IMR-90 (cell line): Measurements from ENCODE around the gene ATRNL1. TPM values are rescaled to one million over a fixed set of nuclear protein-coding genes. Genes with fewer than 3 reads are reported as not detected.

Experiments
- ATAC-seq: fragments of 200-7000 bp; cut with Tn5 transposase; 2 replicates; pipeline ENCODE4 v1.9.1; 2020; ENCODE audit warnings: low read depth, mild to moderate bottlenecking, moderate library complexity
- BruUV-seq: library from RNA; stranded (reverse); fragments of 400-500 nt; replicated peaks from 2 replicates; lab custom pipeline; 2021; lab: Mats Ljungman, UMichigan
- CTCF ChIA-PET: fragments of 300-600 bp; formaldehyde crosslinking; extraction: SDS; loops from one replicate; lab custom pipeline; 2021; ENCODE audit warnings: antibody characterized with exemption; lab: Yijun Ruan, JAX
- POLR2A ChIA-PET: fragments of 300-600 bp; sonication (Branson Sonifier 250); formaldehyde crosslinking; loops from one replicate; lab custom pipeline; 2022; ENCODE audit warnings: antibody characterized with exemption; ENCODE audit not compliant: unreplicated experiment; lab: Charles Lee
- DNase-seq: peaks from one replicate; pipeline ENCODE4 v3.0.0; 2013
- H2AFZ ChIP-seq: replicated peaks from 2 replicates; pipeline ENCODE3; 2013; ENCODE audit warnings: low read length, mild to moderate bottlenecking; ENCODE audit not compliant: poor library complexity
- H2AK5ac ChIP-seq: 2 replicates; pipeline ENCODE4 v1.6.1; 2013; ENCODE audit warnings: low read depth, low read length, inconsistent platforms
- H2AK9ac ChIP-seq: replicated peaks from 2 replicates; pipeline ENCODE3; 2013; ENCODE audit warnings: mild to moderate bottlenecking, low read depth, low read length, moderate library complexity; ENCODE audit not compliant: poor library complexity
- H2BK120ac ChIP-seq: 2 replicates; pipeline ENCODE4 v1.6.1; 2013; ENCODE audit warnings: low read depth, low read length, inconsistent platforms
- H2BK15ac ChIP-seq: 3 replicates; pipeline ENCODE4 v1.6.1; 2013; ENCODE audit warnings: low read depth, low read length, inconsistent platforms
- H2BK20ac ChIP-seq: 2 replicates; pipeline ENCODE4 v1.6.1; 2013; ENCODE audit warnings: low read depth, mild to moderate bottlenecking, inconsistent platforms, low read length, moderate library complexity
- H2BK5ac ChIP-seq: 2 replicates; pipeline ENCODE4 v1.6.1; 2013; ENCODE audit warnings: mild to moderate bottlenecking, low read depth, low read length, inconsistent platforms; ENCODE audit not compliant: poor library complexity, severe bottlenecking
- H3K14ac ChIP-seq: replicated peaks from 2 replicates; pipeline ENCODE4 v1.6.1; 2013; ENCODE audit warnings: low read depth, low read length, inconsistent platforms
- H3K18ac ChIP-seq: 2 replicates; pipeline ENCODE4 v1.6.1; 2013; ENCODE audit warnings: low read depth, low read length, control low read depth
- H3K23ac ChIP-seq: 2 replicates; pipeline ENCODE4 v1.6.1; 2013; ENCODE audit warnings: low read depth, low read length, inconsistent platforms
- H3K27ac ChIP-seq: 2 replicates; pipeline ENCODE4 v1.5.1; 2013; ENCODE audit warnings: mild to moderate bottlenecking, control low read depth, low read length; ENCODE audit not compliant: insufficient read depth
- H3K27me3 ChIP-seq: 2 replicates; pipeline ENCODE4 v1.6.1; 2013; ENCODE audit warnings: low read length; ENCODE audit not compliant: control insufficient read depth, insufficient read depth
- H3K36me3 ChIP-seq: 2 replicates; pipeline ENCODE4 v1.6.1; 2013; ENCODE audit warnings: low read length, mixed read lengths; ENCODE audit not compliant: control insufficient read depth, insufficient read depth
- H3K4ac ChIP-seq: 2 replicates; pipeline ENCODE4 v1.6.1; 2013; ENCODE audit warnings: low read depth, low read length, inconsistent platforms
- H3K4me1 ChIP-seq: 2 replicates; pipeline ENCODE4 v1.6.1; 2013; ENCODE audit warnings: low read length, mixed read lengths; ENCODE audit not compliant: control insufficient read depth, insufficient read depth
- H3K4me2 ChIP-seq: 2 replicates; pipeline ENCODE4 v1.6.1; 2013; ENCODE audit warnings: low read depth, mild to moderate bottlenecking, control low read depth, low read length, moderate library complexity
- H3K4me3 ChIP-seq: 2 replicates; pipeline ENCODE4 v1.5.1; 2013; ENCODE audit warnings: low read depth, mild to moderate bottlenecking, control low read depth, low read length, moderate library complexity; ENCODE audit not compliant: insufficient read depth
- H3K56ac ChIP-seq: 2 replicates; pipeline ENCODE4 v1.6.1; 2013; ENCODE audit warnings: low read length, inconsistent platforms; ENCODE audit not compliant: insufficient read depth; ENCODE audit errors: extremely low read depth
- H3K79me1 ChIP-seq, 2 experiments: 2 replicates each; pipeline ENCODE4 v1.6.1; 2013; ENCODE audit warnings: low read length in 2 of 2, inconsistent platforms in 1 of 2, low read depth in 1 of 2
- H3K9ac ChIP-seq: 2 replicates; pipeline ENCODE4 v1.6.1; 2013; ENCODE audit warnings: low read depth, low read length, control low read depth
- H3K9me1 ChIP-seq: 2 replicates; pipeline ENCODE4 v1.6.1; 2013; ENCODE audit warnings: low read length, inconsistent platforms; ENCODE audit not compliant: insufficient read depth
- H3K9me3 ChIP-seq: 2 replicates; pipeline ENCODE4 v1.6.1; 2013; ENCODE audit warnings: low read length; ENCODE audit not compliant: control insufficient read depth, insufficient read depth
- H4K20me1 ChIP-seq: 2 replicates; pipeline ENCODE4 v1.6.1; 2013; ENCODE audit warnings: low read length, inconsistent platforms; ENCODE audit not compliant: insufficient read depth
- H4K5ac ChIP-seq: 2 replicates; pipeline ENCODE4 v1.6.1; 2013; ENCODE audit warnings: mild to moderate bottlenecking, low read depth, low read length, control low read depth
- H4K8ac ChIP-seq, 2 experiments: 2 replicates each; pipeline ENCODE4 v1.6.1; 2013; ENCODE audit warnings: low read depth in 2 of 2, low read length in 2 of 2, control low read depth in 1 of 2, inconsistent platforms in 1 of 2
- H4K91ac ChIP-seq: 2 replicates; pipeline ENCODE4 v1.6.1; 2013; ENCODE audit warnings: low read depth, low read length, inconsistent platforms; ENCODE audit not compliant: insufficient read depth
- MAFK ChIP-seq: IDR thresholded peaks from 2 replicates; pipeline ENCODE4 v1.6.1; 2012; ENCODE audit warnings: low read depth, low read length, improper control_type of control experiment
- RCOR1 ChIP-seq: IDR thresholded peaks from 2 replicates; pipeline ENCODE4 v1.6.1; 2012; ENCODE audit warnings: mild to moderate bottlenecking, low read length, improper control_type of control experiment; ENCODE audit not compliant: insufficient replicate concordance
- WGBS, 2 experiments: methylation state at CpG; one replicate each; pipeline versions ENCODE4 v1.1.5 to v1.1.7; 2013; ENCODE audit warnings: missing lambda C conversion rate in 2 of 2; ENCODE audit not compliant: insufficient read length in 1 of 2; ENCODE audit errors: extremely low coverage in 2 of 2; 5-methylcytosine and 5-hydroxymethylcytosine counted together
- dilution Hi-C: fragments of 300-500 bp; cut with HindIII; formaldehyde crosslinking; loops from one replicate; pipeline ENCODE4 v1.14.3; 2018; ENCODE audit warnings: low sequenced_read_pairs; ENCODE audit not compliant: unreplicated experiment
- in situ Hi-C: fragments of 300-500 bp; cut with MboI; formaldehyde crosslinking; loops from 3 replicates; pipeline ENCODE4 v1.14.3; 2019; ENCODE audit warnings: low sequenced_read_pairs, inconsistent platforms, mixed read lengths
- intact Hi-C: fragments of 100-400 bp; cut with micrococcal nuclease; formaldehyde crosslinking; loops from 2 replicates; pipeline ENCODE4 v1.10.0; 2022
- polyA plus RNA-seq, 3 experiments: library from polyadenylated mRNA; depleted of rRNA; stranded (reverse); fragments of >200 nt; gene quantifications; 2 replicates each; pipeline ENCODE4 v1.2.3, GENCODE V29; 2012; ENCODE audit warnings: low replicate concordance in 1 of 3
- total RNA-seq: library from RNA; depleted of rRNA; stranded (reverse); fragments of >200 nt; gene quantifications from 2 replicates; pipeline ENCODE4 v1.2.3, GENCODE V29; 2012
- TF ChIP-seq, protein P1 (sequence below): conservative IDR thresholded peaks from 2 replicates; pipeline ENCODE4 v1.5.1; 2012; ENCODE audit warnings: mild to moderate bottlenecking, low read depth, low read length, improper control_type of control experiment

The ATRNL1 gene
- total and polyA plus RNA-seq, 2 of the 4 experiments (the other 2 are of a cell fraction): 0.18 to 0.19 TPM

DNA sequence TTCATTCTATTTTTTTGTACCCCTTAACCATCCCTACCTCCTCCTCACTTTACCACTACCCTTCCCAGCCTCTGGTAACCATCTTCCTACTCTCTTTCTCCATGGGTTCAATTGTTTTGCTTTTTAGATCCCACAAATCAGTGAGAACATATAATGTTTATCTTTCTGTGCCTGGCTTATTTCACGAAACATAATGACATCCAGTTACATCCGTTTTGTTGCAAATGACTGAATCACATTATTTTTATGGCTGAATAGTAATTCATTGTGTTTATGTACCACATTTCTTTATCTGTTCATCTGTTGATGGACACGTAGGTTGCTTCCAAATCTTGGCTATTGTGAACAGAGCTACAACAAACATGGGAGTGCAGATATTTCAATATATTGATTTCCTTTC is 24.1 kb downstream of the ATRNL1 start:
- DNase-seq (no peak), ATAC-seq (no peak)
- no peak overlapping the region for H2AFZ ChIP-seq
- H3K4me1 ChIP-seq: no peaks in the 10 kb centered on the region
- ChIA-PET POLR2A (no interaction called here), CTCF (no interaction called here)
- H3K4ac ChIP-seq: no peak overlapping the region
- no peak overlapping the region for H4K91ac ChIP-seq
- no peak overlapping the region for H2AK9ac ChIP-seq
- no peak overlapping the region for H3K18ac ChIP-seq
- no peaks in the 10 kb centered on the region for H3K9me3 ChIP-seq
- no peak overlapping the region for H2BK15ac ChIP-seq
- no peak overlapping the region for H3K4me2 ChIP-seq
- intact Hi-C loops: no loop called here
- H3K9ac ChIP-seq: no peak overlapping the region
- H3K14ac ChIP-seq: no peak overlapping the region
- no peaks in the 10 kb centered on the region for H3K79me1 ChIP-seq
- H3K4me3 ChIP-seq: no peak overlapping the region
- no peak overlapping the region for H3K27ac ChIP-seq
- no TSS peak for BruUV-seq
- in situ Hi-C loops: no loop called here
- no CpG with 5 or more reads among the region's 3 CpGs for WGBS, 2 experiments
- no peaks in the 10 kb centered on the region for H4K20me1 ChIP-seq
- H3K23ac ChIP-seq: no peak overlapping the region
- H4K8ac ChIP-seq: no peak overlapping the region
- no peak overlapping the region for H3K56ac ChIP-seq
- no peaks in the 10 kb centered on the region for H3K27me3 ChIP-seq
- no peaks in the 10 kb centered on the region for H3K9me1 ChIP-seq
- H2AK5ac ChIP-seq: no peak overlapping the region
- H2BK5ac ChIP-seq: no peak overlapping the region
- TF ChIP-seq MAFK (no peak), RCOR1 (no peak)
- TF ChIP-seq, protein P1, sequence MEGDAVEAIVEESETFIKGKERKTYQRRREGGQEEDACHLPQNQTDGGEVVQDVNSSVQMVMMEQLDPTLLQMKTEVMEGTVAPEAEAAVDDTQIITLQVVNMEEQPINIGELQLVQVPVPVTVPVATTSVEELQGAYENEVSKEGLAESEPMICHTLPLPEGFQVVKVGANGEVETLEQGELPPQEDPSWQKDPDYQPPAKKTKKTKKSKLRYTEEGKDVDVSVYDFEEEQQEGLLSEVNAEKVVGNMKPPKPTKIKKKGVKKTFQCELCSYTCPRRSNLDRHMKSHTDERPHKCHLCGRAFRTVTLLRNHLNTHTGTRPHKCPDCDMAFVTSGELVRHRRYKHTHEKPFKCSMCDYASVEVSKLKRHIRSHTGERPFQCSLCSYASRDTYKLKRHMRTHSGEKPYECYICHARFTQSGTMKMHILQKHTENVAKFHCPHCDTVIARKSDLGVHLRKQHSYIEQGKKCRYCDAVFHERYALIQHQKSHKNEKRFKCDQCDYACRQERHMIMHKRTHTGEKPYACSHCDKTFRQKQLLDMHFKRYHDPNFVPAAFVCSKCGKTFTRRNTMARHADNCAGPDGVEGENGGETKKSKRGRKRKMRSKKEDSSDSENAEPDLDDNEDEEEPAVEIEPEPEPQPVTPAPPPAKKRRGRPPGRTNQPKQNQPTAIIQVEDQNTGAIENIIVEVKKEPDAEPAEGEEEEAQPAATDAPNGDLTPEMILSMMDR: no peak
- H3K36me3 ChIP-seq: no peaks in the 10 kb centered on the region
- H4K5ac ChIP-seq: no peak overlapping the region
- H2BK20ac ChIP-seq: no peak overlapping the region
- dilution Hi-C loops: no loop called here
- no peak overlapping the region for H2BK120ac ChIP-seq
